HepG2 (cell line): Measurements from ENCODE around the gene ARL11. TPM values are rescaled to one million over a fixed set of nuclear protein-coding genes. Genes with fewer than 3 reads are reported as not detected.

Experiments used
- BRD4 ChIP-seq: sonication (generic); formaldehyde crosslinking; IDR thresholded peaks from 2 replicates; pipeline ENCODE4 v1.4.0; 2020; ENCODE audit warnings: missing genetic modification reagents
- CBX1 ChIP-seq: IDR thresholded peaks from one replicate; pipeline ENCODE4 v1.6.1; 2016; ENCODE audit warnings: antibody characterized with exemption, low read depth
- CCAR2 ChIP-seq: fragments of 200-400 bp; formaldehyde crosslinking; optimal IDR thresholded peaks from 2 replicates; pipeline ENCODE3; 2018; ENCODE audit warnings: low read depth, mild to moderate bottlenecking, low read length, moderate library complexity
- ETV6 ChIP-seq: sonication (generic); formaldehyde crosslinking; conservative IDR thresholded peaks from 2 replicates; pipeline ENCODE4 v1.4.0; 2020; ENCODE audit warnings: missing genetic modification reagents
- FOXA1 ChIP-seq, 2 experiments: fragments of 450-650 bp in 1 of 2; sonication (generic) in 1 of 2; formaldehyde crosslinking in 1 of 2; IDR thresholded peaks; 2 replicates each; pipeline versions ENCODE4 v1.4.0 to v1.6.1; 2016 to 2020; ENCODE audit warnings: missing genetic modification reagents in 1 of 2
- GABPA ChIP-seq, 2 experiments: IDR thresholded peaks; 2 replicates each; pipeline ENCODE4 v1.6.1; 2011 to 2016; ENCODE audit warnings: low read depth in 2 of 2, low read length in 1 of 2, missing biosample characterization in 1 of 2, missing genetic modification characterization in 1 of 2
- MATR3 ChIP-seq: sonication (generic); formaldehyde crosslinking; IDR thresholded peaks from 2 replicates; pipeline ENCODE4 v1.4.0; 2020; ENCODE audit warnings: missing genetic modification reagents
- NFIB ChIP-seq: sonication (generic); formaldehyde crosslinking; IDR thresholded peaks from 2 replicates; pipeline ENCODE4 v1.9.0; 2021; ENCODE audit warnings: missing genetic modification reagents, mild to moderate bottlenecking, borderline replicate concordance
- POGZ ChIP-seq: sonication (generic); formaldehyde crosslinking; IDR thresholded peaks from 2 replicates; pipeline ENCODE4 v1.4.0; 2020; ENCODE audit warnings: mild to moderate bottlenecking, missing genetic modification reagents
- SAP130 ChIP-seq: IDR thresholded peaks from 2 replicates; pipeline ENCODE4 v1.6.1; 2016; ENCODE audit warnings: low read depth
- SMAD9 ChIP-seq: sonication (generic); formaldehyde crosslinking; IDR thresholded peaks from 2 replicates; pipeline ENCODE4 v1.5.1; 2020; ENCODE audit warnings: mild to moderate bottlenecking, missing genetic modification reagents
- TBX3 ChIP-seq: fragments of 450-650 bp; IDR thresholded peaks from 2 replicates; pipeline ENCODE4 v1.6.1; 2017; ENCODE audit warnings: antibody characterized with exemption, mild to moderate bottlenecking, inconsistent platforms, borderline replicate concordance
- ZFP36L1 ChIP-seq: sonication (generic); formaldehyde crosslinking; IDR thresholded peaks from 2 replicates; pipeline ENCODE4 v1.8.0; 2022; ENCODE audit warnings: mild to moderate bottlenecking, missing genetic modification reagents, moderate library complexity
- ZNF350 ChIP-seq: sonication (generic); formaldehyde crosslinking; IDR thresholded peaks from 2 replicates; pipeline ENCODE4 v1.4.0; 2020; ENCODE audit warnings: mild to moderate bottlenecking, low read depth, missing genetic modification reagents, borderline replicate concordance
- ZNF616 ChIP-seq: sonication (generic); formaldehyde crosslinking; IDR thresholded peaks from 2 replicates; pipeline ENCODE4 v1.5.0; 2020; ENCODE audit warnings: low read depth, mild to moderate bottlenecking, missing genetic modification reagents
- polyA plus RNA-seq, 8 experiments: library from polyadenylated mRNA; depleted of rRNA in 3 of 8; stranded (reverse) in 7 of 8; unstranded in 1 of 8; fragments of >200 nt; fragmentation: Illumina TruSeq in 4 of 8; extraction: Trizol in 4 of 8; gene quantifications; 2 replicates each; pipeline versions ENCODE4 v1.2.1 to v1.2.3, GENCODE V29; 2011 to 2016; ENCODE audit warnings: low read depth in 4 of 8, missing spikeins in 1 of 8, mixed read lengths in 1 of 8; ENCODE audit not compliant: insufficient read depth in 1 of 8
- total RNA-seq, 5 experiments: library from RNA; depleted of rRNA; stranded (reverse); fragments of >200 nt; fragmentation: Illumina TruSeq; extraction: Trizol; gene quantifications; 2 replicates each; pipeline ENCODE4 v1.2.3, GENCODE V29; 2016; ENCODE audit warnings: low read depth in 1 of 5
- TF ChIP-seq, protein P1 (sequence below): IDR thresholded peaks from 2 replicates; pipeline ENCODE4 v1.6.1; 2012; ENCODE audit warnings: low read length, improper control_type of control experiment
- TF ChIP-seq, protein P2 (sequence below): IDR thresholded peaks from 2 replicates; pipeline ENCODE4 v1.6.1; 2012; ENCODE audit warnings: low read depth, low read length, improper control_type of control experiment
- TF ChIP-seq, protein P3 (sequence below): sonication (generic); formaldehyde crosslinking; IDR thresholded peaks from 2 replicates; pipeline ENCODE4 v1.8.0; 2022; ENCODE audit warnings: mild to moderate bottlenecking, missing genetic modification reagents, moderate library complexity
- TF ChIP-seq, protein P4 (sequence below), 2 experiments: sonication (generic) in 1 of 2; formaldehyde crosslinking in 1 of 2; IDR thresholded peaks; 2 replicates each; pipeline versions ENCODE4 v1.4.0 to v1.6.1; 2018 to 2020; ENCODE audit warnings: missing genetic modification reagents in 2 of 2, borderline replicate concordance in 1 of 2, low read depth in 1 of 2, mild to moderate bottlenecking in 1 of 2, missing biosample characterization in 1 of 2
- TF ChIP-seq, protein P5 (sequence below): sonication (generic); formaldehyde crosslinking; IDR thresholded peaks from 2 replicates; pipeline ENCODE4 v1.4.0; 2020; ENCODE audit warnings: mild to moderate bottlenecking, missing genetic modification reagents

Gene ARL11
- total and polyA plus RNA-seq, 2 of the 13 experiments (the other 11 are each of a cell fraction or from before 2014, with no cell fraction given): 0.04 to 0.22 TPM

DNA sequence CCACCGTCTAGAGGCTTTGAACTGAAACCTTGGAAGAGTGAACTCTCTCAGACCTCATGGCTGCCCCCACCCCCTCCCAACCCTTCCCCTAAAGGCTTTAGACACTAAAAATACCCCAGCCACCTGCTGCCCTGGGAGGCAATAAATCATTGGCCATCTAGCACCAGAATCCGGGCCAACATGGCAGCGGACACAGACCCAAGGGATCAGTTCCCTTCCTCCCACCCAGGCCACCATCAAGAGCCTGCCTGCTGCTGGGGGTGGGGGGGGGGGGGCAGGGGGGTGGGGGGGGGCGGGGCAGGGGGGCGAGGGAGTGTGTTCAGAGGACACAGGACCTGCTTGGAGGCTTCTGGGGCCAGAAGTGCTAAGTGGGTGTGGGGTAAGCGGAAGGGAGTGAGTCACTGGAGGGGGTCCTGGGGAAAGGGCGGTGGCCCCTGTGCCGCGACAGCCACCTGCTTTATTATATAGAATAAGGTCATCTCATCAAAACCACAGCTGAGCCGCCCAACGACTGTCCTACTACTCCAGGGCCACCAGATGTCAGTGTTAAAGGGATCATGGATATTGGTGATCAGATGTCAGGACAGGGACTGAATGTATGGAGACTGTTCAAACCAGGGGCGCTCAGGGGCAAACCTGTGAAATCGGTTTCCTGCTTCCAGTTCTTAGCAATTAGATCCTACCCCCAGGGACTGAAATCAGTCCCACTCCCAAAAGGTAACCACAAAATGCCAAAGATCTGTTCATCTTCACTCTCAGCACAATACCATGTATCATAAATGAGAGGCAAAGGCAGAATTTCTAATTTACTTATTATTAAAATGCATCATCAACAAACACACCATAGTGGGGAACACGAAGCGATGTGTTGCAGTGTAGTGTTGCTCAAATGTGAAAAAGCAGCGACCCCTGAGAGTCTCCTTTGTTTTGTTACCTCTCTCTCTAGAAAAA lies 24.3 kb downstream of the ARL11 start (continued):
- TF ChIP-seq, protein P1, sequence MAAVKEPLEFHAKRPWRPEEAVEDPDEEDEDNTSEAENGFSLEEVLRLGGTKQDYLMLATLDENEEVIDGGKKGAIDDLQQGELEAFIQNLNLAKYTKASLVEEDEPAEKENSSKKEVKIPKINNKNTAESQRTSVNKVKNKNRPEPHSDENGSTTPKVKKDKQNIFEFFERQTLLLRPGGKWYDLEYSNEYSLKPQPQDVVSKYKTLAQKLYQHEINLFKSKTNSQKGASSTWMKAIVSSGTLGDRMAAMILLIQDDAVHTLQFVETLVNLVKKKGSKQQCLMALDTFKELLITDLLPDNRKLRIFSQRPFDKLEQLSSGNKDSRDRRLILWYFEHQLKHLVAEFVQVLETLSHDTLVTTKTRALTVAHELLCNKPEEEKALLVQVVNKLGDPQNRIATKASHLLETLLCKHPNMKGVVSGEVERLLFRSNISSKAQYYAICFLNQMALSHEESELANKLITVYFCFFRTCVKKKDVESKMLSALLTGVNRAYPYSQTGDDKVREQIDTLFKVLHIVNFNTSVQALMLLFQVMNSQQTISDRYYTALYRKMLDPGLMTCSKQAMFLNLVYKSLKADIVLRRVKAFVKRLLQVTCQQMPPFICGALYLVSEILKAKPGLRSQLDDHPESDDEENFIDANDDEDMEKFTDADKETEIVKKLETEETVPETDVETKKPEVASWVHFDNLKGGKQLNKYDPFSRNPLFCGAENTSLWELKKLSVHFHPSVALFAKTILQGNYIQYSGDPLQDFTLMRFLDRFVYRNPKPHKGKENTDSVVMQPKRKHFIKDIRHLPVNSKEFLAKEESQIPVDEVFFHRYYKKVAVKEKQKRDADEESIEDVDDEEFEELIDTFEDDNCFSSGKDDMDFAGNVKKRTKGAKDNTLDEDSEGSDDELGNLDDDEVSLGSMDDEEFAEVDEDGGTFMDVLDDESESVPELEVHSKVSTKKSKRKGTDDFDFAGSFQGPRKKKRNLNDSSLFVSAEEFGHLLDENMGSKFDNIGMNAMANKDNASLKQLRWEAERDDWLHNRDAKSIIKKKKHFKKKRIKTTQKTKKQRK: no peak
- no peak for TF ChIP-seq ZNF616
- 0 out of 2 replicates have a peak, but pooled peaks have one; percentile 16 for TF ChIP-seq SAP130 (CRISPR knock-in tag)
- no peak for TF ChIP-seq FOXA1 (IDR thresholded peaks at IDR 0.05)
- no peak for TF ChIP-seq FOXA1 (CRISPR knock-in tag; IDR thresholded peaks at IDR 0.05)
- TF ChIP-seq, protein P2, sequence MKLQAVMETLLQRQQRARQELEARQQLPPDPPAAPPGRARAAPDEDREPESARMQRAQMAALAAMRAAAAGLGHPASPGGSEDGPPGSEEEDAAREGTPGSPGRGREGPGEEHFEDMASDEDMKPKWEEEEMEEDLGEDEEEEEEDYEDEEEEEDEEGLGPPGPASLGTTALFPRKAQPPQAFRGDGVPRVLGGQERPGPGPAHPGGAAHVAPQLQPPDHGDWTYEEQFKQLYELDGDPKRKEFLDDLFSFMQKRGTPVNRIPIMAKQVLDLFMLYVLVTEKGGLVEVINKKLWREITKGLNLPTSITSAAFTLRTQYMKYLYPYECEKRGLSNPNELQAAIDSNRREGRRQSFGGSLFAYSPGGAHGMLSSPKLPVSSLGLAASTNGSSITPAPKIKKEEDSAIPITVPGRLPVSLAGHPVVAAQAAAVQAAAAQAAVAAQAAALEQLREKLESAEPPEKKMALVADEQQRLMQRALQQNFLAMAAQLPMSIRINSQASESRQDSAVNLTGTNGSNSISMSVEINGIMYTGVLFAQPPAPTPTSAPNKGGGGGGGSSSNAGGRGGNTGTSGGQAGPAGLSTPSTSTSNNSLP: 0 out of 2 replicates have a peak, but pooled peaks have one; percentile 13
- no peak for TF ChIP-seq SMAD9 (CRISPR knock-in tag)
- no peak for TF ChIP-seq CBX1
- TF ChIP-seq ZFP36L1 (CRISPR knock-in tag): no peak
- no peak for TF ChIP-seq POGZ (CRISPR knock-in tag)
- no peak for TF ChIP-seq NFIB (CRISPR knock-in tag)
- TF ChIP-seq TBX3: no peak
- TF ChIP-seq, protein P3, sequence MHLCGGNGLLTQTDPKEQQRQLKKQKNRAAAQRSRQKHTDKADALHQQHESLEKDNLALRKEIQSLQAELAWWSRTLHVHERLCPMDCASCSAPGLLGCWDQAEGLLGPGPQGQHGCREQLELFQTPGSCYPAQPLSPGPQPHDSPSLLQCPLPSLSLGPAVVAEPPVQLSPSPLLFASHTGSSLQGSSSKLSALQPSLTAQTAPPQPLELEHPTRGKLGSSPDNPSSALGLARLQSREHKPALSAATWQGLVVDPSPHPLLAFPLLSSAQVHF: no peak
- TF ChIP-seq ETV6 (CRISPR knock-in tag): no peak
- no peak for TF ChIP-seq GABPA (IDR thresholded peaks at IDR 0.05; ENCODE audit: low read depth, low read length)
- TF ChIP-seq GABPA (CRISPR knock-in tag; IDR thresholded peaks at IDR 0.05; ENCODE audit: low read depth): no peak
- TF ChIP-seq, protein P4, sequence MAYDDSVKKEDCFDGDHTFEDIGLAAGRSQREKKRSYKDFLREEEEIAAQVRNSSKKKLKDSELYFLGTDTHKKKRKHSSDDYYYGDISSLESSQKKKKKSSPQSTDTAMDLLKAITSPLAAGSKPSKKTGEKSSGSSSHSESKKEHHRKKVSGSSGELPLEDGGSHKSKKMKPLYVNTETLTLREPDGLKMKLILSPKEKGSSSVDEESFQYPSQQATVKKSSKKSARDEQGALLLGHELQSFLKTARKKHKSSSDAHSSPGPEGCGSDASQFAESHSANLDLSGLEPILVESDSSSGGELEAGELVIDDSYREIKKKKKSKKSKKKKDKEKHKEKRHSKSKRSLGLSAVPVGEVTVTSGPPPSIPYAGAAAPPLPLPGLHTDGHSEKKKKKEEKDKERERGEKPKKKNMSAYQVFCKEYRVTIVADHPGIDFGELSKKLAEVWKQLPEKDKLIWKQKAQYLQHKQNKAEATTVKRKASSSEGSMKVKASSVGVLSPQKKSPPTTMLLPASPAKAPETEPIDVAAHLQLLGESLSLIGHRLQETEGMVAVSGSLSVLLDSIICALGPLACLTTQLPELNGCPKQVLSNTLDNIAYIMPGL (CRISPR knock-in tag; IDR thresholded peaks at IDR 0.05; ENCODE audit: borderline replicate concordance in 1 of 2, low read depth in 1 of 2): no peak
- TF ChIP-seq MATR3 (CRISPR knock-in tag): no peak
- no peak for TF ChIP-seq ZNF350 (CRISPR knock-in tag)
- TF ChIP-seq, protein P5, sequence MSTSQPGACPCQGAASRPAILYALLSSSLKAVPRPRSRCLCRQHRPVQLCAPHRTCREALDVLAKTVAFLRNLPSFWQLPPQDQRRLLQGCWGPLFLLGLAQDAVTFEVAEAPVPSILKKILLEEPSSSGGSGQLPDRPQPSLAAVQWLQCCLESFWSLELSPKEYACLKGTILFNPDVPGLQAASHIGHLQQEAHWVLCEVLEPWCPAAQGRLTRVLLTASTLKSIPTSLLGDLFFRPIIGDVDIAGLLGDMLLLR (CRISPR knock-in tag): no peak
- no peak for TF ChIP-seq BRD4
- no peak for TF ChIP-seq CCAR2
